ACHN (cell line): ENCODE data around the gene RAB31.
"Not testable (repeated sequence)": the region's sequence is repeated elsewhere in the genome, so short reads cannot be mapped to it uniquely, and the experiment has no call there.

Experiments
- DNase-seq: peaks from one replicate; pipeline ENCODE4 v3.0.0-alpha.2; 2015
- in situ Hi-C: cut with HindIII; loops from 2 replicates; pipeline ENCODE4 v1.10.0; 2017; ENCODE audit warnings: low sequenced_read_pairs, low pct_ligation_motif_present, low pct_unique_long_range_greater_than_20kb

Gene RAB31

GRCh38 chr18:9768071-9768691 is 60.1 kb downstream of the RAB31 start:
- in situ Hi-C loops, DNase-seq: not testable (repeated sequence)

DNA sequence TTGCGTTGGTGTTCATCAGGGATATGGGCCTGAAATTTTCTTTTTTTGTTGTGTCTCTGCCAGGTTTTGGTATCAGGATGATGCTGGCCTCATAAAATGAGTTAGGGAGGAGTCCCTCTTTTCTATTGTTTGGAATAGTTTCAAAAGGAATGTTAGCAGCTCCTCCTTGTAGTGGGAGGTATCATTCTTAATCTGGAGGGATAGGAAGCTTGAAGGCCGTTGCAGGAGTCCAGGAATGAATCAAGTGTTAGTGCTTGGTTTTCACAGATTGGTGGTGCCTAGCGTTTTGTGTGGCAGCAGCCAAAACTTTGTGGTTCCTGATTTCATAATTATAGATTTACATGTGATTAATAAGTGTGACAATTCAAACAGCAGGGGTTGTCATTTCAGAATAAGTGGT is 62.0 kb downstream of the RAB31 start:
- DNase-seq, in situ Hi-C loops: not testable (repeated sequence)

GRCh38 chr18:9771261-9771976 is 63.3 kb downstream of the RAB31 start:
- in situ Hi-C loops, result no loop called here
- peak; percentile 73 for DNase-seq

DNA sequence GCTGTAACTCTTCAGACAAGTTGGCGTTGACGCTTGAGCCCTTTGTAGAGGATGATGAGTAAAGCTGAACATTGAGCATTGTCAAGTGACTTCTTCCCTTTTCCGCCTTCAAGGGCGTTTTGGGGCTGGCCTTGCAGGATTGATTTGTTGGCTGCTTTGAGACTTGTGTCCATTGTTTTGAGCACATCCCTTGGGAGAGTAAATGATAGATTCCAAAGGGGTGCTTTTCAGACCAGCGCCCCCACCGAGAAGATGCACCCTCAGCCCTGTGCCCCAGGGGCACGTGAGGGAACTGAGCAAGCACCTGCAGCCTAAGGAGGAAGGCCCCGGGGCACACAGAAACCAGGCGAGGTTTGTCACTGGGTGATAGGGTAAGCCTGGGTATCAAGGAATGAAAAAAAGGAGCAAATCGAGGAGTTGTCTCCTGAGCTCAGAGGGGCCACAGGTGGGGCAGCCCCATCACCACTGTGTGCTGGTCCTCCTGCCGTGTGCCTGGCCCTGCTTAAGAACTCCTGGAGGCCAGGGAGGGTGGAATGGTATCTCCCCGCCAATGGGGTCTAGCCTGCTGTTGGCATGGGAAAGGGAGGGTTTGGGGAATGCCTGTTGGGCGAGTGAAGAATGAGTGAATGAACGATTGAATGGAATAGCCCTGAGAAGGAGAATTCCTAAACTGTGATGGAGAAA is 64.0 kb downstream of the RAB31 start:
- in situ Hi-C loops, result no loop called here

GRCh38 chr18:9772847-9773677 is 65.0 kb downstream of the RAB31 start:
- no peak for DNase-seq
- in situ Hi-C loops, result no loop called here

More for the DNA sequence above, 64.0 kb downstream of the RAB31 start:
- no peak for DNase-seq

- DNase-seq, result no peak
- in situ Hi-C loops, result no loop called here
Measured at GRCh38 chr18:9774150-9774549, 66.0 kb downstream of the RAB31 start.

GRCh38 chr18:9775178-9775577 is 67.1 kb downstream of the RAB31 start:
- no peak for DNase-seq
- in situ Hi-C loops, result no loop called here

- no peak for DNase-seq
- in situ Hi-C loops, result no loop called here
Measured at GRCh38 chr18:9779630-9780029, 71.5 kb downstream of the RAB31 start.

DNA sequence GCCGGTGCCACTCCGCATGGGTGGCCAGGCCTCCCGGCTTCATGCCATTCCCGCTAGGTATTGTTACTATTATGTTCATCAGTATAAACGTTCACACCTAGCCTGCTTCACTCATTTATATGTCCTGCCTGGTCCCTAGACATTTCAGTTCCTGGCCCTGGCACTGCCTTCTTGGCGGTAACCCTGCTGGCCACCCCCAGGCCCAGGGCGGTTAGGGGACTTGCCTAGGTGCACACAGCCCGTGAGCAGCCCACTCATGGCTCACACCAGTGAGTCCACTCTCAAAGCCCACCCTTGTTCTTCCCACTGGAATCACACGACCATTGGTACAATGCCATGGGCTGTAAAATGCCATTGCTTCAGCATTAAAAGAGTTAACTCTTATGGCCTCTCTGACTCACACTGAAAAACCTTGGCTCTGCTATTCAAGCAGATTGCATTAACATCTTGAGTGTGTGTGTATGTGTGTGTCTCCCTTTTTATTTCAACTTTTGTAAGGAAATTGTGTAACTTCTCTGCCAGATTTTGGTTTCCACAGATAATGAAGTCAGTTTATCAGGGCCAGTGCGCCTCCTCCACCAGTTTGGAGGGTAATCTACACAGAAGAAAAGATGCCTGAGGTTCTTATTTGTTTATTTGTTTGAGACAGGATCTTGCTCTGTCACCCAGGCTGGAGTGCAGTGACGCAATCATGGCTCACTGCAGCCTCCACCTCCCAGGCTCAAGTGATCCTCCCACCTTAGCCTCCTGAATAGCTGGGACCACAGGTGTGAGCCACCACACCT is 74.2 kb downstream of the RAB31 start:
- peak; percentile 54 for DNase-seq
- in situ Hi-C loops, result no loop called here

GRCh38 chr18:9786631-9787030 is 78.5 kb downstream of the RAB31 start:
- in situ Hi-C loops, result no loop called here

DNA sequence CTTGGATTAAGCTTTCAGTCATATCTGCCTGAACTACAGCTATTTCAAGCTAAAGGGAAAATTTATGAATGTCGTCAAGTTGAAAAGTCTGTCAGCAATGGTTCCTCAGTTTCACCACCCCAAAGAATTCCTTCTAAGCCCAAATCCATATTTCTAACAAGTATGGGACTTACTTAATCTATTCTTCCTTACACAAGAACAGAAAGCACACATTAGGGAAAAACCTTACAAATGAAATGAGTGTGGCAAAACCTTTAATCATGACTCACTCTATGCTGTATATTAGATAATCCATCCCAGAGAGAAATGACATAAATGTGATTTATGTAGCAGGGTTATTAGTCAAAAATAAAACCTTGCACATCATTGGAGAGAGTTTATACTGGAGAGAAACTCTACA is 78.9 kb downstream of the RAB31 start:
- in situ Hi-C loops, result no loop called here
- no peak for DNase-seq

More at GRCh38 chr18:9786631-9787030, 78.5 kb downstream of the RAB31 start:
- DNase-seq, result no peak

- in situ Hi-C loops, result no loop called here
- DNase-seq, result no peak
Measured at GRCh38 chr18:9787712-9788111, 79.6 kb downstream of the RAB31 start.

- in situ Hi-C loops, result no loop called here
- DNase-seq, result no peak
Measured at GRCh38 chr18:9788140-9788539, 80.0 kb downstream of the RAB31 start.

DNA sequence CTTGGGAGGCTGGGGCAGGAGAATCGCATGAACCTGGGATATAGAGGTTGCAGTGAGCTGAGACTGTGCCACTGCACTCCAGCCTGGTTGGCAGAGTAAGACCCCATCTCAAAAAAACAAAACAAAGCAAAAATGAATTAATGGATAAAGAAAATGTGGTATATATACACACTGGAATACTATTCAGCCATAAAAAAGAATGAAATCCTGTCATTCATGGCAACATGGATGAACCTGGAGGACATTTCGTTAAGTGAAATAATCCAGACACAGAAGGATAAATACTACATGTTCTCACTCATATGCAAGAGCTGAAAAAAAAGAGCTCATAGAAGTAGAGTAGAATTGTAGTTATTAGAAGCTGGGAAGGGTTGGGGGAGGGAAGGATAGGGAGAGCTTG is 80.8 kb downstream of the RAB31 start:
- in situ Hi-C loops, result no loop called here
- no peak for DNase-seq

GRCh38 chr18:9790261-9790660 is 82.2 kb downstream of the RAB31 start:
- DNase-seq, result no peak
- in situ Hi-C loops, result no loop called here

- in situ Hi-C loops, result no loop called here
- no peak for DNase-seq
Measured at GRCh38 chr18:9791991-9792390, 83.9 kb downstream of the RAB31 start.

DNA sequence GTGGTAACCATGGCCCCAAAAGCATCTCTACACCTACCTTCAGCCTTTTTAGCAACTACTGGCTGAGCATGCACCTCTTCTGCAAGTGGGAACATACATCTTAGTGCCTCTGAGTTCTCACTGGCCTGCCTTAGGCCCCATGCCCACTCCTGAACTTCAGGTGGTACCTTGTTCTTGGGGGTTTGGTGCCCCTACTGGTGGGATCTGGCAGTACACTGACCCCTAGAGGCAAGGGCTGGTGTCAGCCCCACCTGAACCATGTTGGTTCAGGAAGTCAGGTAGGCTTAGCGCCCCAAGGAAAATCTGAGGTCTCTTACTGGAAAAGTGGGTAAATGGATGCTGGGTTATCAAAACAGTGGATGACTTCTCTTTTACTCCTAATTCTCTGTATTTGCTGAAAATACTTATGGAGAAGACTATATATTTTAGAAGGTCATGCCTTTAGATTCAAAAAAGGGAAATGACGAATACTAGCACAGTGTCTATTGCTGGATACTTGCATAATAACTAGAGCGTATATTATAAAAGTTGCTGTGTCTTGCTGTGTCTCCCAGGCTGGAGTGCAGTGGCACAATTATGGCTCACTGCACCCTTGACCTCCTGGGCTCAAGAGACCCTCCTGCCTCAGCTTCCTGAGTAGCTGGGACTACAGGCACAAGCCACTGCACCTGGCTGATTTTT is 84.6 kb downstream of the RAB31 start:
- DNase-seq, result peak; percentile 40
- in situ Hi-C loops, result no loop called here

- no peak for DNase-seq
Measured at GRCh38 chr18:9796011-9796410, 87.9 kb downstream of the RAB31 start.

More at GRCh38 chr18:9796011-9796410, 87.9 kb downstream of the RAB31 start:
- in situ Hi-C loops, result no loop called here
